Measurements from ENCODE around the gene TPO. TPM values are rescaled to one million over a fixed set of nuclear protein-coding genes. Genes with fewer than 3 reads are reported as not detected.

TPO gene
- total and polyA plus RNA-seq, 4 donors, result not detected

- WGBS, result 80% methylated on average over 6 of the region's 6 CpGs
- no peaks in the 10 kb centered on the region for H3K27me3 ChIP-seq (ENCODE audit: control insufficient read depth in 4 of 4, insufficient read depth in 4 of 4, low read length in 3 of 4)
- H3K27ac ChIP-seq (ENCODE audit: low read depth in 1 of 2, low read length in 2 of 2), result no peak overlapping the region
- DNase-seq (ENCODE audit: low spot score), result no peak
- H3K36me3 ChIP-seq (ENCODE audit: control insufficient read depth in 4 of 4, insufficient read depth in 3 of 4, low read depth in 1 of 4, low read length in 3 of 4), result no peaks in the 10 kb centered on the region
- H3K9ac ChIP-seq (ENCODE audit: low read depth in 1 of 2, low read length in 2 of 2), result no peak overlapping the region
- no peaks in the 10 kb centered on the region for H3K9me3 ChIP-seq (ENCODE audit: control insufficient read depth in 4 of 4, low read length in 3 of 4)
- TF ChIP-seq, protein P1, sequence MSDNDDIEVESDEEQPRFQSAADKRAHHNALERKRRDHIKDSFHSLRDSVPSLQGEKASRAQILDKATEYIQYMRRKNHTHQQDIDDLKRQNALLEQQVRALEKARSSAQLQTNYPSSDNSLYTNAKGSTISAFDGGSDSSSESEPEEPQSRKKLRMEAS (IDR thresholded peaks at IDR 0.05), result no peak
- TF ChIP-seq, protein P2, sequence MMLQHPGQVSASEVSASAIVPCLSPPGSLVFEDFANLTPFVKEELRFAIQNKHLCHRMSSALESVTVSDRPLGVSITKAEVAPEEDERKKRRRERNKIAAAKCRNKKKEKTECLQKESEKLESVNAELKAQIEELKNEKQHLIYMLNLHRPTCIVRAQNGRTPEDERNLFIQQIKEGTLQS (IDR thresholded peaks at IDR 0.05), result no peak
- TF ChIP-seq GABPA (IDR thresholded peaks at IDR 0.05 in 1 of 2, conservative IDR thresholded peaks at IDR 0.05 in 1 of 2), result no peak
- TF ChIP-seq, protein P3, sequence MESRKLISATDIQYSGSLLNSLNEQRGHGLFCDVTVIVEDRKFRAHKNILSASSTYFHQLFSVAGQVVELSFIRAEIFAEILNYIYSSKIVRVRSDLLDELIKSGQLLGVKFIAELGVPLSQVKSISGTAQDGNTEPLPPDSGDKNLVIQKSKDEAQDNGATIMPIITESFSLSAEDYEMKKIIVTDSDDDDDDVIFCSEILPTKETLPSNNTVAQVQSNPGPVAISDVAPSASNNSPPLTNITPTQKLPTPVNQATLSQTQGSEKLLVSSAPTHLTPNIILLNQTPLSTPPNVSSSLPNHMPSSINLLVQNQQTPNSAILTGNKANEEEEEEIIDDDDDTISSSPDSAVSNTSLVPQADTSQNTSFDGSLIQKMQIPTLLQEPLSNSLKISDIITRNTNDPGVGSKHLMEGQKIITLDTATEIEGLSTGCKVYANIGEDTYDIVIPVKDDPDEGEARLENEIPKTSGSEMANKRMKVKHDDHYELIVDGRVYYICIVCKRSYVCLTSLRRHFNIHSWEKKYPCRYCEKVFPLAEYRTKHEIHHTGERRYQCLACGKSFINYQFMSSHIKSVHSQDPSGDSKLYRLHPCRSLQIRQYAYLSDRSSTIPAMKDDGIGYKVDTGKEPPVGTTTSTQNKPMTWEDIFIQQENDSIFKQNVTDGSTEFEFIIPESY (IDR thresholded peaks at IDR 0.05), result no peak
- no peaks in the 10 kb centered on the region for H3K4me1 ChIP-seq (ENCODE audit: control insufficient read depth in 4 of 4, insufficient read depth in 4 of 4, low read length in 3 of 4)
- no peak overlapping the region for H3K4me3 ChIP-seq (ENCODE audit: low read depth in 1 of 3, low read length in 3 of 3)
Observed at GRCh38 chr2:1541040-1541439, 127.8 kb downstream of the TPO start.

DNA sequence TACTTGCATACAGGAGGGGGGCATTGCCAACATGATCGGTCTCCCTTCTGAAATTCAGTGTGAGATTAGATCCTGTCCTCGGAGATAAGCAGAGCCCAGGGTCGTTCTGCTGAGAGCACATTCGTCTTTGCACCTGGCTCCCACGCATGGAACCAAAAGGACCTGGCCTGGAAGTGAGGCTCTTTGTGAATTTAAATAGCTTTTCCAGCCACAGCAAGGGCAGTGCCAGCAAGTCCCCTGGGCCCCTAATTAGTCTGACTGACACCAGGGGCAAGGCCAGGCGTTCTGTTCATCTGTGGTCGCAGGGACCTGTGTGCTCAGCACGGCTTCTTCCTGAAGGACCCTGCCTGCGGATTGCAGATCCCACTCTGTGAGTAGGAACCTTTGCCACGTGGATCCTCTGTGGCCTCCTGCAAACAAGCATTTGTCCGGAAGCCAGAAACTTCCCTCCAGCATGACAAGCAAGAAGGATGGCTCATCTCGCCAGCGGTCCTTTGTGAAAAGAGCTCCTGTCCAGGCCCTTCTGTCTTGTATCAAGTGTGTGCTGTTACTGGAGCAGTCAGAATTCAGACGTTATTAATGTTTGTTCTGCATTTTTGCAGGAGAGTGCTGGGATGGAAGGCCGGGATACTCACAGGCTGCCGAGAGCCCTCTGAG lies 128.7 kb downstream of the TPO start:
- WGBS, result 78% methylated on average over 16 of the region's 16 CpGs
- H3K27ac ChIP-seq (ENCODE audit: low read depth in 1 of 2, low read length in 2 of 2), result no peak overlapping the region
- TF ChIP-seq GABPA (IDR thresholded peaks at IDR 0.05 in 1 of 2, conservative IDR thresholded peaks at IDR 0.05 in 1 of 2), result no peak
- TF ChIP-seq RXRA (IDR thresholded peaks at IDR 0.05), result no peak
- TF ChIP-seq HNF4G (IDR thresholded peaks at IDR 0.05), result no peak
- TF ChIP-seq SP1 (IDR thresholded peaks at IDR 0.05), result no peak
- TF ChIP-seq, protein P2 (IDR thresholded peaks at IDR 0.05), result no peak
- no peaks in the 10 kb centered on the region for H3K4me1 ChIP-seq (ENCODE audit: control insufficient read depth in 4 of 4, insufficient read depth in 4 of 4, low read length in 3 of 4)
- no peaks in the 10 kb centered on the region for H3K36me3 ChIP-seq (ENCODE audit: control insufficient read depth in 4 of 4, insufficient read depth in 3 of 4, low read depth in 1 of 4, low read length in 3 of 4)
- H3K27me3 ChIP-seq (ENCODE audit: control insufficient read depth in 4 of 4, insufficient read depth in 4 of 4, low read length in 3 of 4), result no peaks in the 10 kb centered on the region
- no peak for DNase-seq (ENCODE audit: low spot score)
- H3K9me3 ChIP-seq (ENCODE audit: control insufficient read depth in 4 of 4, low read length in 3 of 4), result no peaks in the 10 kb centered on the region
- no peak overlapping the region for H3K4me3 ChIP-seq (ENCODE audit: low read depth in 1 of 3, low read length in 3 of 3)
- H3K9ac ChIP-seq (ENCODE audit: low read depth in 1 of 2, low read length in 2 of 2), result no peak overlapping the region

DNA sequence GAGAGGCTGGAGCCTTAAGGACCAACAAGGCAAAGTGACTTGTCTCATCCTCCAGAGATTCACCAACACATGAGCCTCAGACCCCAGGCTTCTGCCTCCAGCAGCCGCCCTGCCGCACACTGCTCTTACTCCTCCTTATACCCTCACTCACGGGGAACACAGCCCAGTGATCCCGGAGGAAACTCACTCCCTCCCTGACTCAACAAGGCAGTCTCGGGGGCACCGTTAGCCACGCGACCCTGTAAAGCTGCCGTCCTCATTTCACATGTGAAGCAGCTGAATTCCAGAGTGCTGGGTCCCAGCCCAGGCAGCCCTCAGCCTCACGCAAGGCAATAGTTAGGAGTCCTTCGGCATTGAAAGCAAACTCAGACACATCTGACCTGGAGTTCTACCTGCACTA lies 129.7 kb downstream of the TPO start:
- no peak overlapping the region for H3K4me3 ChIP-seq (ENCODE audit: low read depth in 1 of 3, low read length in 3 of 3)
- H3K27me3 ChIP-seq (ENCODE audit: control insufficient read depth in 4 of 4, insufficient read depth in 4 of 4, low read length in 3 of 4), result no peaks in the 10 kb centered on the region
- no peaks in the 10 kb centered on the region for H3K4me1 ChIP-seq (ENCODE audit: control insufficient read depth in 4 of 4, insufficient read depth in 4 of 4, low read length in 3 of 4)
- no peak for DNase-seq (ENCODE audit: low spot score)
- H3K9ac ChIP-seq (ENCODE audit: low read depth in 1 of 2, low read length in 2 of 2), result no peak overlapping the region
- no peaks in the 10 kb centered on the region for H3K36me3 ChIP-seq (ENCODE audit: control insufficient read depth in 4 of 4, insufficient read depth in 3 of 4, low read depth in 1 of 4, low read length in 3 of 4)
- H3K9me3 ChIP-seq (ENCODE audit: control insufficient read depth in 4 of 4, low read length in 3 of 4), result no peaks in the 10 kb centered on the region
- WGBS, result 88% methylated on average over 11 of the region's 11 CpGs
- H3K27ac ChIP-seq (ENCODE audit: low read depth in 1 of 2, low read length in 2 of 2), result no peak overlapping the region
- TF ChIP-seq FOXA1 (IDR thresholded peaks at IDR 0.05) (no peak), YY1 (IDR thresholded peaks at IDR 0.05) (no peak), JUND (IDR thresholded peaks at IDR 0.05) (no peak)

Data from liver (tissue), 9 donors.